ENCODE results near the gene ARRB1.

ARRB1 gene

GRCh38 chr11:75230621-75231020 is 120.8 kb downstream of the ARRB1 start:
- DNase-seq (ENCODE audit: low spot score), result no peak
- H3K18ac ChIP-seq (ENCODE audit: low read length), result no peak overlapping the region
- no peak overlapping the region for H3K23ac ChIP-seq (ENCODE audit: low read depth, low read length, poor library complexity)
- no peak overlapping the region for H2AK5ac ChIP-seq (ENCODE audit: low read depth, low read length)
- H3K9me3 ChIP-seq (replicated peaks in 1 of 2; ENCODE audit: control insufficient read depth in 2 of 2, insufficient read depth in 1 of 2, low read depth in 1 of 2, low read length in 2 of 2), result no peaks in the 10 kb centered on the region
- H3K4me1 ChIP-seq (ENCODE audit: control insufficient read depth in 2 of 2, insufficient read depth in 1 of 2, low read depth in 1 of 2, low read length in 2 of 2), result no peaks in the 10 kb centered on the region
- H4K8ac ChIP-seq (ENCODE audit: low read depth, low read length), result no peak overlapping the region
- H3K79me1 ChIP-seq (ENCODE audit: low read depth, low read length), result no peaks in the 10 kb centered on the region
- no peaks in the 10 kb centered on the region for H3K27me3 ChIP-seq (ENCODE audit: control insufficient read depth in 3 of 3, insufficient read depth in 3 of 3, low read depth in 1 of 3, low read length in 3 of 3)
- H4K91ac ChIP-seq (ENCODE audit: low read depth, low read length, poor library complexity), result no peak overlapping the region
- H3K36me3 ChIP-seq (replicated peaks in 1 of 2; ENCODE audit: control insufficient read depth in 2 of 2, insufficient read depth in 2 of 2, low read length in 2 of 2), result no peaks in the 10 kb centered on the region
- no peak overlapping the region for H3K27ac ChIP-seq (replicated peaks; ENCODE audit: low read length)
- WGBS, 2 donors (ENCODE audit: extremely low coverage in 2 of 2, insufficient read length in 2 of 2, insufficient replicate concordance in 1 of 2), result no CpG with 5 or more reads among the region's 2 CpGs
- H3K9ac ChIP-seq (ENCODE audit: low read depth, low read length, poor library complexity), result no peak overlapping the region
- H2AFZ ChIP-seq (ENCODE audit: low read length), result no peak overlapping the region
- no peak overlapping the region for H3K4me3 ChIP-seq (ENCODE audit: low read length in 2 of 2)
- H3K4me2 ChIP-seq (ENCODE audit: insufficient read depth, low read length, poor library complexity, severe bottlenecking), result no peak overlapping the region
- no peak overlapping the region for H3K4ac ChIP-seq (ENCODE audit: low read length)
- H2BK12ac ChIP-seq (ENCODE audit: low read length), result no peak overlapping the region
- no peak overlapping the region for H2BK5ac ChIP-seq (ENCODE audit: low read length)
- no peak overlapping the region for H2BK120ac ChIP-seq (ENCODE audit: low read depth, low read length)
- H3K14ac ChIP-seq (ENCODE audit: low read length), result no peak overlapping the region
- no peak overlapping the region for H2BK15ac ChIP-seq (ENCODE audit: low read length)

- Histone ChIP-seq H4K8ac (ENCODE audit: low read depth, low read length) (no peak overlapping the region), H3K4me3 (ENCODE audit: low read length in 2 of 2) (no peak overlapping the region), H2BK15ac (ENCODE audit: low read length) (no peak overlapping the region), H2AFZ (ENCODE audit: low read length) (no peak overlapping the region), H3K79me1 (ENCODE audit: low read depth, low read length) (no peaks in the 10 kb centered on the region), H3K4ac (ENCODE audit: low read length) (no peak overlapping the region), H3K27me3 (ENCODE audit: control insufficient read depth in 3 of 3, insufficient read depth in 3 of 3, low read depth in 1 of 3, low read length in 3 of 3) (no peaks in the 10 kb centered on the region), H3K4me1 (ENCODE audit: control insufficient read depth in 2 of 2, insufficient read depth in 1 of 2, low read depth in 1 of 2, low read length in 2 of 2) (peaks cover 0 to 3% of the 10 kb centered on the region in 2 donors), H3K27ac (replicated peaks; ENCODE audit: low read length) (no peak overlapping the region), H4K91ac (ENCODE audit: low read depth, low read length, poor library complexity) (no peak overlapping the region), H3K9me3 (replicated peaks in 1 of 2; ENCODE audit: control insufficient read depth in 2 of 2, insufficient read depth in 1 of 2, low read depth in 1 of 2, low read length in 2 of 2) (no peaks in the 10 kb centered on the region), H3K23ac (ENCODE audit: low read depth, low read length, poor library complexity) (no peak overlapping the region), H2BK5ac (ENCODE audit: low read length) (no peak overlapping the region), H3K9ac (ENCODE audit: low read depth, low read length, poor library complexity) (no peak overlapping the region), H3K18ac (ENCODE audit: low read length) (no peak overlapping the region), H3K14ac (ENCODE audit: low read length) (no peak overlapping the region), H3K36me3 (replicated peaks in 1 of 2; ENCODE audit: control insufficient read depth in 2 of 2, insufficient read depth in 2 of 2, low read length in 2 of 2) (no peaks in the 10 kb centered on the region), H2BK120ac (ENCODE audit: low read depth, low read length) (no peak overlapping the region), H3K4me2 (ENCODE audit: insufficient read depth, low read length, poor library complexity, severe bottlenecking) (no peak overlapping the region), H2AK5ac (ENCODE audit: low read depth, low read length) (no peak overlapping the region), H2BK12ac (ENCODE audit: low read length) (no peak overlapping the region)
- no peak for DNase-seq (ENCODE audit: low spot score)
- WGBS, 2 donors (ENCODE audit: extremely low coverage in 2 of 2, insufficient read length in 2 of 2, insufficient replicate concordance in 1 of 2), result no CpG with 5 or more reads among the region's 2 CpGs
Observed at GRCh38 chr11:75229466-75229865, 122.0 kb downstream of the ARRB1 start.

GRCh38 chr11:75225794-75226193 is 125.7 kb downstream of the ARRB1 start:
- H3K14ac ChIP-seq (ENCODE audit: low read length), result no peak overlapping the region
- no peak overlapping the region for H4K8ac ChIP-seq (ENCODE audit: low read depth, low read length)
- H2BK12ac ChIP-seq (ENCODE audit: low read length), result no peak overlapping the region
- H2BK5ac ChIP-seq (ENCODE audit: low read length), result no peak overlapping the region
- no peaks in the 10 kb centered on the region for H3K36me3 ChIP-seq (replicated peaks in 1 of 2; ENCODE audit: control insufficient read depth in 2 of 2, insufficient read depth in 2 of 2, low read length in 2 of 2)
- peaks cover 0 to 3% of the 10 kb centered on the region in 2 donors for H3K4me1 ChIP-seq (ENCODE audit: control insufficient read depth in 2 of 2, insufficient read depth in 1 of 2, low read depth in 1 of 2, low read length in 2 of 2)
- H3K4ac ChIP-seq (ENCODE audit: low read length), result no peak overlapping the region
- H3K23ac ChIP-seq (ENCODE audit: low read depth, low read length, poor library complexity), result no peak overlapping the region
- H3K27me3 ChIP-seq (ENCODE audit: control insufficient read depth in 3 of 3, insufficient read depth in 3 of 3, low read depth in 1 of 3, low read length in 3 of 3), result peaks cover 0 to 3% (median 0%) of the 10 kb centered on the region in 3 experiments
- H2AK5ac ChIP-seq (ENCODE audit: low read depth, low read length), result no peak overlapping the region
- no CpG with 5 or more reads among the region's 4 CpGs for WGBS, 2 donors (ENCODE audit: extremely low coverage in 2 of 2, insufficient read length in 2 of 2, insufficient replicate concordance in 1 of 2)
- no peak overlapping the region for H3K4me2 ChIP-seq (ENCODE audit: insufficient read depth, low read length, poor library complexity, severe bottlenecking)
- no peak overlapping the region for H3K27ac ChIP-seq (replicated peaks; ENCODE audit: low read length)
- H2BK15ac ChIP-seq (ENCODE audit: low read length), result no peak overlapping the region
- H2AFZ ChIP-seq (ENCODE audit: low read length), result no peak overlapping the region
- no peak overlapping the region for H3K4me3 ChIP-seq (ENCODE audit: low read length in 2 of 2)
- no peaks in the 10 kb centered on the region for H3K9me3 ChIP-seq (replicated peaks in 1 of 2; ENCODE audit: control insufficient read depth in 2 of 2, insufficient read depth in 1 of 2, low read depth in 1 of 2, low read length in 2 of 2)
- no peak overlapping the region for H3K9ac ChIP-seq (ENCODE audit: low read depth, low read length, poor library complexity)
- no peak overlapping the region for H4K91ac ChIP-seq (ENCODE audit: low read depth, low read length, poor library complexity)
- H2BK120ac ChIP-seq (ENCODE audit: low read depth, low read length), result no peak overlapping the region
- DNase-seq (ENCODE audit: low spot score), result no peak
- no peak overlapping the region for H3K18ac ChIP-seq (ENCODE audit: low read length)
- no peaks in the 10 kb centered on the region for H3K79me1 ChIP-seq (ENCODE audit: low read depth, low read length)

- H3K18ac ChIP-seq (ENCODE audit: low read length), result peak overlapping the region; percentile 53
- H3K9me3 ChIP-seq (replicated peaks in 1 of 2; ENCODE audit: control insufficient read depth in 2 of 2, insufficient read depth in 1 of 2, low read depth in 1 of 2, low read length in 2 of 2), result no peaks in the 10 kb centered on the region
- H3K4me1 ChIP-seq (ENCODE audit: control insufficient read depth in 2 of 2, insufficient read depth in 1 of 2, low read depth in 1 of 2, low read length in 2 of 2), result peaks cover 0 to 3% of the 10 kb centered on the region in 2 donors
- no peak overlapping the region for H2BK15ac ChIP-seq (ENCODE audit: low read length)
- peak overlapping the region; percentile 75 for H3K23ac ChIP-seq (ENCODE audit: low read depth, low read length, poor library complexity)
- no peak overlapping the region for H4K91ac ChIP-seq (ENCODE audit: low read depth, low read length, poor library complexity)
- H3K79me1 ChIP-seq (ENCODE audit: low read depth, low read length), result no peaks in the 10 kb centered on the region
- no peak overlapping the region for H2BK120ac ChIP-seq (ENCODE audit: low read depth, low read length)
- no peak overlapping the region for H2AFZ ChIP-seq (ENCODE audit: low read length)
- H2BK12ac ChIP-seq (ENCODE audit: low read length), result no peak overlapping the region
- H3K4me3 ChIP-seq (ENCODE audit: low read length in 2 of 2), result no peak overlapping the region
- H3K27me3 ChIP-seq (ENCODE audit: control insufficient read depth in 3 of 3, insufficient read depth in 3 of 3, low read depth in 1 of 3, low read length in 3 of 3), result peaks cover 0 to 3% (median 0%) of the 10 kb centered on the region in 3 experiments
- H3K4ac ChIP-seq (ENCODE audit: low read length), result no peak overlapping the region
- H3K27ac ChIP-seq (replicated peaks; ENCODE audit: low read length), result no peak overlapping the region
- no CpG with 5 or more reads among the region's 5 CpGs for WGBS, 2 donors (ENCODE audit: extremely low coverage in 2 of 2, insufficient read length in 2 of 2, insufficient replicate concordance in 1 of 2)
- no peak overlapping the region for H2BK5ac ChIP-seq (ENCODE audit: low read length)
- H2AK5ac ChIP-seq (ENCODE audit: low read depth, low read length), result no peak overlapping the region
- H3K4me2 ChIP-seq (ENCODE audit: insufficient read depth, low read length, poor library complexity, severe bottlenecking), result no peak overlapping the region
- no peak overlapping the region for H4K8ac ChIP-seq (ENCODE audit: low read depth, low read length)
- H3K14ac ChIP-seq (ENCODE audit: low read length), result no peak overlapping the region
- H3K9ac ChIP-seq (ENCODE audit: low read depth, low read length, poor library complexity), result no peak overlapping the region
- no peaks in the 10 kb centered on the region for H3K36me3 ChIP-seq (replicated peaks in 1 of 2; ENCODE audit: control insufficient read depth in 2 of 2, insufficient read depth in 2 of 2, low read length in 2 of 2)
- DNase-seq (ENCODE audit: low spot score), result no peak
Observed at GRCh38 chr11:75223954-75224643, 127.4 kb downstream of the ARRB1 start.

All from neuronal stem cell (in vitro differentiated cells).